Activated CD4-positive, alpha-beta T cell treated with anti-CD3 and anti-CD28 coated beads, Interleukin-2, amount 10 ng/mL, durations not matched to agents 24 days and 14 days (primary cell): ENCODE measurements around the gene KIF13A. TPM values are rescaled to one million over a fixed set of nuclear protein-coding genes. Genes with fewer than 3 reads are reported as not detected.
"Not testable (repeated sequence)": the region's sequence is repeated elsewhere in the genome, so short reads cannot be mapped to it uniquely, and the experiment has no call there.

Experiments used
- DNase-seq: peaks from one replicate; pipeline ENCODE4 v3.0.0; 2022
- H3K27ac Mint-ChIP-seq: one replicate; pipeline ENCODE4 v1.8.0; 2022; ENCODE audit warnings: mild to moderate bottlenecking, mixed read lengths
- H3K27me3 Mint-ChIP-seq: one replicate; pipeline ENCODE4 v1.8.0; 2022; ENCODE audit warnings: mixed read lengths
- H3K36me3 Mint-ChIP-seq: one replicate; pipeline ENCODE4 v1.8.0; 2022; ENCODE audit warnings: low read depth, mild to moderate bottlenecking, mixed read lengths
- H3K4me1 Mint-ChIP-seq: one replicate; pipeline ENCODE4 v1.8.0; 2021; ENCODE audit warnings: mixed read lengths
- H3K4me3 Mint-ChIP-seq: one replicate; pipeline ENCODE4 v1.8.0; 2022; ENCODE audit warnings: mild to moderate bottlenecking, moderate library complexity, mixed read lengths
- H3K9me3 Mint-ChIP-seq: one replicate; pipeline ENCODE4 v1.8.0; 2021; ENCODE audit warnings: mixed read lengths
- intact Hi-C: fragments of 100-400 bp; cut with micrococcal nuclease; formaldehyde crosslinking; loops from one replicate; pipeline ENCODE4 v1.15.1; 2023
- total RNA-seq: library from RNA; stranded (reverse); gene quantifications from 2 replicates; pipeline ENCODE4 v1.2.3, GENCODE V29; 2022

KIF13A gene
- total RNA-seq, 1 donor from 2014 or later = not detected

DNA sequence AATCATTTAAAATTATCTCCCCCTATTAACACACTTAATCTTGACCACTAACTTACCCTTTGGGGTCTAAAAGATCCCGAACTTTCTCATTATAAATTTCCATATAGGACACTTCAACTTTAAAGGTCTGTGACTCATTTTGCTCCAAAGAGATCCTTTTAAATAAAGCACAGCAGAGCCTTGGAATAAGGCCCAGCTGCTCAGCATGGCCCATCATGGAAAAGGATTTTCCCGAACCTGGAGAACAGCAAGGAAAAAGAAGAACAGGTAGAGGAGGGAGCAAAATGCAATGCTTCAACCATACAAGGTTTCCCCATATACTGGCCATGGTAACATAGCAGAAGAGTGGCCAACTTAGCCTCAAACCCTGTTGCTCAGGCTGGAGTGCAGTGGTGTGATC lies 132.1 kb downstream of the KIF13A start:
- H3K27me3 Mint-ChIP-seq = peaks cover 10% of the 10 kb centered on the region
- intact Hi-C loops = no loop called here
- H3K9me3 Mint-ChIP-seq = no peaks in the 10 kb centered on the region

DNA sequence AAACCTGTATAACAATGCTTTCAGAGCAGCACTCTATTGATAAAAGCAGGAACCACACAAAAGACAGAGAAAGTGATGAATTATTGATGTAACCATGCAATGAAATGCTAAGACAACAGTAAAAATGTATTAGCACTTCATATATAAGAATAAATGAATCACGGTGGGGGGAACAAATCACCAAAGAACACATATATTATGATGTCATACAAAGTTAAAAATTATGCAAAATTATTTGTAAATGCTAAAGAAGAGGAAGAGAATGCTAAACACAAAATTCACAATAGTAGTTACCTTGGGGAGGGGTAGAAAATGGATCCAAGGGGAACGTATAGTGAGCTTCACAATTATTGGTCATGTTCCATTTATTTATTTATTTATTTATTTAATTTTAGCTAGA lies 133.9 kb downstream of the KIF13A start:
- DNase-seq = no peak
- intact Hi-C loops = no loop called here
- H3K4me3 Mint-ChIP-seq = no peak overlapping the region
- H3K4me1 Mint-ChIP-seq = no peaks in the 10 kb centered on the region
- peaks cover 15% of the 10 kb centered on the region for H3K27me3 Mint-ChIP-seq
- no peaks in the 10 kb centered on the region for H3K36me3 Mint-ChIP-seq
- H3K9me3 Mint-ChIP-seq = no peaks in the 10 kb centered on the region
- H3K27ac Mint-ChIP-seq = no peak overlapping the region

More for the DNA sequence above, 132.1 kb downstream of the KIF13A start:
- Mint-ChIP-seq H3K4me3 (no peak overlapping the region), H3K27ac (no peak overlapping the region), H3K4me1 (no peaks in the 10 kb centered on the region), H3K36me3 (no peaks in the 10 kb centered on the region)
- DNase-seq = no peak

DNA sequence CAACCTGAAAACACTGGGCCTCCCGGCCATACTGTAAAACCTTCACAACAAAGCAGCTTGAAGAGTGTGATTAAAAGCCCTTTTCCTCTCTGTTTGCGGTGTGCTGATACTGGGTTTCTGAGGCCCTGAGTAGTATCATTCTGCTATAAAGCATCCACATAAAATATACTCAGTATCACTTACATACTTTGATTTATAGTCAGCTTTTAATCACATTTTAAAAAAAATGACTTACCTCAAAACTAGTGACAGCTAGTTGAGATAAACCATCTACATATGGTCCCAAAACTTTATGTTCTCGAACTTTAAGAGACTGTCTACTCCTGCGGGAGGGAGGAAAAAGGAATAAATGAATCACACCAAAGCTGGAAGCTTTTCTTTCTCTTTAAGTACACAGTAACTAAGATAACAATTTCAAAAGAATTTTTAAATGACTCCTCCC lies 135.7 kb downstream of the KIF13A start:
- no peak for DNase-seq
- Mint-ChIP-seq H3K36me3 (no peaks in the 10 kb centered on the region), H3K27me3 (peaks cover 14% of the 10 kb centered on the region), H3K9me3 (no peaks in the 10 kb centered on the region), H3K27ac (no peak overlapping the region), H3K4me3 (no peak overlapping the region), H3K4me1 (no peaks in the 10 kb centered on the region)
- intact Hi-C loops = no loop called here

DNA sequence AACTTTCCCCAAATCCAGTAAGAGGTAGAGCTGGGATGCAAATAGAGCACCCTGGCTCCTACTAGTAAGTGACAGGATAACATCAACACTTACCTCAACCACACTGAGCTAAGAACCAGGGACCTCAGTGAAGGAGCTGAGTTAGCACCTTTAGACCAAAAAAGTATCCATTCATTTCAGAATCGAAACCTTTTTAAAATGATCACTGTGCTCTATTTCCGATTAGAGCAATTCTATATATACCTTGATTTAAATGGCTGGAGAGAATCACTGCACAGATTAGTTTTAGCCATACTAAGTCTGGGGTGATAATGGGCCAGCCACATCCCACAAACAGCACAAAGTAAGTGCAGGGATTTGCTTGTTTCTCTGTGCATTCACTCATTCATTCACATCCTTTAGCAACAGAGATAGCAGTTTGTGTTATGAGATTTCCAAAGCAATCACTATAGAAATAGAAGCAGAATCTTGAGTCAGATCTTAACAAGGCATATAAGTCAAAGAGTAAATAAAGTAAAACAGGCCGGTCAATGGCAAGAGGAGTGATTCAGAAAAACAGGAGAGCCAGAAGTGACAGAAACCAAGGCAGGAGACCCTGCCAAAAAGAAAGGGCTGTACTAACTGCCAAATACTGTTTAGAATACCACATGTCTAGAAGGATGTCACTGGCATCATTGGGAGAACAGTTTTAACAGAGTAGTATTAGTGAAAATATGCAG lies 136.3 kb downstream of the KIF13A start:
- H3K27me3 Mint-ChIP-seq = peaks cover 14% of the 10 kb centered on the region

DNA sequence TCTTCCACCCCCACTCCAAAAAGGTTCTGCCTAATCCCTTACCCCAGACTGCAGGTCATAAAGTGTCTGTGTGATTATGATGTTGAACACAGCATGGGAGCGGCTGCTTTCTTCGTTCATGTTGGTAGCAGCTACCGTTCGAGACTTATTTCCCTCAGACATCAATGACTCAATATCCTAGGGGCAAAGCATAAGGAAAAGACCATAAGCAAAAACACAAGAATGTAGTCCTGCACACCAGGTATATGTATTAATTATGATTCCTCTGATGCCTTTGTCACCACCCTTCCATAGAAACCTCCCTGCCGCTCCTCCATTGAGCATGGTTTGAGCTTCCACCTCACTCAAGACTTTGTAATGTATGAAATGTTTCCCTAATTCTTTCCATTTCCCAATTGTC lies 137.2 kb downstream of the KIF13A start:
- Mint-ChIP-seq H3K27me3 (peaks cover 13% of the 10 kb centered on the region), H3K36me3 (no peaks in the 10 kb centered on the region), H3K27ac (no peak overlapping the region), H3K4me1 (no peaks in the 10 kb centered on the region), H3K4me3 (no peak overlapping the region), H3K9me3 (no peaks in the 10 kb centered on the region)
- intact Hi-C loops = no loop called here
- no peak for DNase-seq

More for the DNA sequence above, 136.3 kb downstream of the KIF13A start:
- intact Hi-C loops = no loop called here
- Mint-ChIP-seq H3K36me3 (no peaks in the 10 kb centered on the region), H3K27ac (no peak overlapping the region), H3K4me1 (no peaks in the 10 kb centered on the region), H3K9me3 (no peaks in the 10 kb centered on the region), H3K4me3 (no peak overlapping the region)
- no peak for DNase-seq

DNA sequence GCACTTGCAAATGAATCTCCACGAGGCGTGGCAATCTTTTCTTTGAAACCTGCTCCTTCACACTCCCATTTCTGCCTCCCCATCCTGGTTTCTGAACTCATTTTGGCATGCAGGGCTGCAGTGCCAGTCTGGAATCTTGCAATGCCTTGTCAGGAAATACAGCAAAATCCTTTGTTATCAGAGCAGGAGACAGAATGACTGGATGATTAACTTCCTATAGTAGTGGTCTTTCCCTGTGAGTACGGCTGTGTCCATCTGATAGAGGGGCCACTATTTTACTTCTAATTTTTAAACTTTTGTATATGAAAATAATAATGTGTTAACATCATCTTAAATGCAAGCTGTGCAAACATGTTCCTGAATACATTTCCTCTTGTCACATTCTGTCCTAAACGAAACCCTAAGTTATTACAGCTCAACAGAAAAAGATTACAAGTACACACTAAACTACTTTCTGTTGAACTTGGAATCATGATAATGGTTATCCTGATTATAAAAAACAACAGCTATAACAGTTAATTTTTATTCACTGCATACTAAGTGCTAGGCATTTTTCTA lies 140.2 kb downstream of the KIF13A start:
- no peak for DNase-seq
- Mint-ChIP-seq H3K9me3 (no peaks in the 10 kb centered on the region), H3K36me3 (no peaks in the 10 kb centered on the region), H3K27ac (no peak overlapping the region), H3K4me3 (no peak overlapping the region), H3K4me1 (no peaks in the 10 kb centered on the region), H3K27me3 (peaks cover 14% of the 10 kb centered on the region)
- intact Hi-C loops = no loop called here

DNA sequence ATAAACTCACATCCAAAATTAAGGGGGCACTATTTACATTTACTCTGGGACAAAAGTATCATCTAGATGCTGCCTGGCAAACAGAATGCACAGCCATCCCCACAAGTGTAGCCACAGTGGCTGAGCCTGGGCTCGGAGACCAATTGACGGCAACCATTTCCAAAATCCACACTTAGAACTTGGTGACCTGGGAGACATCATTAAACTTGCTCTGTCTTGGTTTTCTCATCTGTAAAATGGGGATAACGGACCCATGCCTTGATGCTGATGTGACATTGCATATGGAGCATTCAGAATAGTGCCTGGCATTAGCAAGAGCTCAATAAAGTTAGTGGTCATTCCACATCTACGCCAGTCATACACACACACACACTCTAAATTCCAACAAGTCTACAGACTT lies 140.7 kb downstream of the KIF13A start:
- Mint-ChIP-seq H3K36me3 (no peaks in the 10 kb centered on the region), H3K9me3 (no peaks in the 10 kb centered on the region), H3K27me3 (peaks cover 14% of the 10 kb centered on the region), H3K4me1 (no peaks in the 10 kb centered on the region), H3K27ac (no peak overlapping the region), H3K4me3 (no peak overlapping the region)
- intact Hi-C loops = no loop called here
- no peak for DNase-seq

DNA sequence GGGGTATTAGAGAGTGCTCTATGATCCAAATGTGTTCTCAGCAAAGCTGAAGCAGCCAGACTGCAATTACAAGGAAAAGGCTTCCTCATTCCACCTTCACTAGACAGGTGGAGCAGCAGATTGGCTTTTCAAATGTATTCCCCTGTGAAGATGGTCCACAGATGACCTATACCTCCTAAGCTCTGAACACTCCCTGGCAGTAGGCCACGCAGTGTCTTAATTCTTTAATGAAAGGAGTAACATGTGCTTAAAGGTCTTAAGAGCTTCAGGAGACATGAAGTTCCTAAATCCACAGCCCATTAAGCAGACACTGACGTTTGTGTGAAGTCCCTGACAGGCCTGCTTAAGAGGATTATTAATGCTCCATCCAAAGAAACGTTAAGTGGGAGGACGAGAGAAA lies 141.8 kb downstream of the KIF13A start:
- Mint-ChIP-seq H3K27ac (no peak overlapping the region), H3K27me3 (peaks cover 17% of the 10 kb centered on the region), H3K4me3 (no peak overlapping the region), H3K9me3 (no peaks in the 10 kb centered on the region), H3K36me3 (no peaks in the 10 kb centered on the region), H3K4me1 (no peaks in the 10 kb centered on the region)
- intact Hi-C loops = no loop called here
- no peak for DNase-seq

DNA sequence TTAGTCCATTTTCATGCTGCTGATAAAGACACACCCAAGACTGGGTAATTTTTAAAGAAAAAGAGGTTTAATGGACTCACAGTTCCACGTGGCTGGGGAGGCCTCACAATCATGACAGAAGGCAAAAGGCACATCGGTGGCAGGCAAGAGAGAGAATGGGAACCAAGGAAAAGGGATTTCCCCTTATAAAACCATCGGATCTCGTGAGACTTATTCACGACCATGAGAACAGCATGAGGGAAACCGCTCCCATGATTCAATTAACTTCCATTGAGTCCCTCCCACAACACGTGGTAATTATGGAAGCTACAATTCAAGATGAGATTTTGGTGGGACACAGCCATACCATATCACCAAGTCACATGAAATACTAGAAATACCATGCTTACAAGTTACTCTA lies 142.5 kb downstream of the KIF13A start:
- H3K36me3 Mint-ChIP-seq, H3K9me3 Mint-ChIP-seq, intact Hi-C loops, H3K4me3 Mint-ChIP-seq, H3K27ac Mint-ChIP-seq, DNase-seq, H3K4me1 Mint-ChIP-seq: not testable (repeated sequence)
- H3K27me3 Mint-ChIP-seq = peaks cover 12% of the 10 kb centered on the region

DNA sequence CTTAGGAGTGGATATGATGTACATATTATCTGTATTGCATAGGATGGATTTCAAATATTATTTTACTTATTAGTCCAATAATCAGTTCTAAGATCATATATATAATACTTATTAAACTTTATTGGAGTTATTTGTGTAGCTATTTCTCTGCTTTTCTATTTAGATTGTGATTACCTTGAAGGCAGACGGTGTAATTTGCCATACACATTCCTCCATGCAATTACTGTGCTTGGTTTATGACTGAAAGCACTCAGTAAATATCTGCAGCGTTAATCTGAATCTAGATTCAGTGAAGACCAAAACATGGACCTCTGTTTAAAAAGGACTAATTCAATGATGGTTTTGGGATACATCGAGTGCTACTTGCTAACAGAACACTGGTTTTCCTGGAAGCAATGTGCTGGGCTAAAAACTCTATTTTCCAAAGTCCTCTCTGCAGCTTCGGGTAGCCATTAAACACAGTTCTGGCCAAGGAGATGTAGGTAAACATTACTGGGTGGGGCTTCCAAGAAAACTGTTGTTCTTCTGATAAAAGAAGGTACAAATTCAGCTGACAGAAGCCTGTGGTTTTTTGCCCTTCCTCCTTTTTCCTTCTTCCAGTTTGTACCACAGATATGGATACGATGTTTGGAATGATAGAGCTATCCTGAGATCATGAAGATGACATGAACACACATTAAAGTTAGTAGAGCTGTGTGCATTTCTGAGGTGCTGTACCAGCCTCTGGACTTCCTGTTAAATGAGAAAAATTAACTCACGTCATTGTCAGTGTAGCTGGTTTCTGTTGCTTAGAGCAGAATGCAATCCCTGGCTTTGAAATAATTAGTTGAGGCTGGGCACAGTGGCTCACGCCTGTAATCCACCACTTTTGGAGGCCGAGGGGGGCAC lies 144.3 kb downstream of the KIF13A start:
- H3K9me3 Mint-ChIP-seq = no peaks in the 10 kb centered on the region
- H3K4me1 Mint-ChIP-seq = no peaks in the 10 kb centered on the region
- no peak overlapping the region for H3K27ac Mint-ChIP-seq

DNA sequence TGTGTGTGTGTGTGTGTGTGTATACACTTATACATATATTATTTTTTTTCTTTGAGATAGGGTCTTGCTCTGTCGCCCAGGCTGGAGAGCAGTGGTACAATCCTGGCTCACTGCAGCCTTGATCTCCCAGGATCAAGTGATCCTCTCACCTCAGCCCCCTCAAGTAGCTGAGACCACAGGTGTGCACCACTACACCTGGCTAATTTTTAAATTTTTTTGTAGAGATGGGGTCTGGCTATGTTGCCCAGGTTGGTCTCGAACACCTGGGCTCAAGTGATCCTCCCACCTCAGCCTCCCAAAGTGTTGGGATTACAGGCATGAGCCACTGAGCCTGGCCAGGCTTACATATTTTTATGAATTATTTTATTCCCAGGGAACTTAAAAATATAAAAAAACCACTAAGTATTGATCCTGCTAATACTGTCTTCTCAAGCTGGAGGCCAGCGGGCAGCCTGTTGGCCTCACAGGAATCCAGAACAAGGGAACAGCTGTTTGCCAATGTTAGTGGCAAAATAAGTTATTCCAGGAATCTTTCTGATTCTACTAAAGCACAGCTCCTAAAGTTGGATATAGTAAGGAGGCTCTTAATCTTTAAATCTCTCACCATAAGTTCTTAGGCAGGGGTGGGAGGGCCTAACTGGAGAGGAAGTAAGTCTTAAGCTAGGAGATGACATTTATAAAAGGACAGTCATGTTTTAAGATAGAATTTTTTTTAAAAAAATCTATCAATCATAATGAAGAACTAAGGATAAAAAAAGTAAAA lies 145.2 kb downstream of the KIF13A start:
- H3K36me3 Mint-ChIP-seq = no peaks in the 10 kb centered on the region
- H3K9me3 Mint-ChIP-seq = no peaks in the 10 kb centered on the region
- no peak overlapping the region for H3K27ac Mint-ChIP-seq
- H3K4me3 Mint-ChIP-seq = no peak overlapping the region
- no peaks in the 10 kb centered on the region for H3K4me1 Mint-ChIP-seq
- intact Hi-C loops = no loop called here
- H3K27me3 Mint-ChIP-seq = peaks cover 11% of the 10 kb centered on the region
- no peak for DNase-seq

More for the DNA sequence above, 144.3 kb downstream of the KIF13A start:
- Mint-ChIP-seq H3K4me3 (no peak overlapping the region), H3K27me3 (peaks cover 12% of the 10 kb centered on the region), H3K36me3 (no peaks in the 10 kb centered on the region)
- intact Hi-C loops = no loop called here
- DNase-seq = no peak

DNA sequence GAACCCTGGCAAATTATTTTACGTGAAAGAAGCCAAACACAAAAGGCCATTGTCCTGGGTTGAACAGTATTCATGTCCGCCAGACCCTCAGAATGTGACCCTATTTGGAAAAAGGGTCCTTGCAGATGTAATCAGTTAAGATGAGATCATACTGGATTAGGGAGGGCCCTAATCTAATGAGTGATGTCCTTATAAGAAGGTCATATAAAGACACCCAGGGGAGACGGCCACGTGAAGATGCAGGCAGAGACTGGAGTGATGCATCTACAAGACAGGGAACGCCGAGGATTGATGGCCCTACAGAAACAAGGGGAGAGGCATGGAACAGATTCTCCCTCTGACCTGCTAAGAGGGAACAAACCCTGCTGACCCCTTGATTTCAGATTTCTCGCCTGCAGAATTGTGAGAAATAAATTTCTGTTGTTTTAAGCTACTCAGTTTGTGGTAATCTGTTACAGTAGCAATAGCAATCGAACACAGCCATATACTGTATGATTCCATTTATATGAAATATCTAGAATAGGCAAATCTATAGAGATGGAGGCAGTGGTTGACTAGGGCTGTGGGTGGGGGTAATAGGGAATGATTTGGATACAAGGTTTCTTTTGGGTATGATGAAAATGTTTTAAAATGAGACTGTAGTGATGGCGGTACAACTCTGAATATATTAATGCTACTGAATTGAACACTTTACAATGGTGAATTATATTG lies 147.8 kb downstream of the KIF13A start:
- intact Hi-C loops = no loop called here
- peaks cover 15% of the 10 kb centered on the region for H3K27me3 Mint-ChIP-seq
- H3K36me3 Mint-ChIP-seq = no peaks in the 10 kb centered on the region
- H3K4me3 Mint-ChIP-seq = no peak overlapping the region
- no peaks in the 10 kb centered on the region for H3K9me3 Mint-ChIP-seq
- no peak for DNase-seq
- H3K27ac Mint-ChIP-seq = no peak overlapping the region
- H3K4me1 Mint-ChIP-seq = no peaks in the 10 kb centered on the region

DNA sequence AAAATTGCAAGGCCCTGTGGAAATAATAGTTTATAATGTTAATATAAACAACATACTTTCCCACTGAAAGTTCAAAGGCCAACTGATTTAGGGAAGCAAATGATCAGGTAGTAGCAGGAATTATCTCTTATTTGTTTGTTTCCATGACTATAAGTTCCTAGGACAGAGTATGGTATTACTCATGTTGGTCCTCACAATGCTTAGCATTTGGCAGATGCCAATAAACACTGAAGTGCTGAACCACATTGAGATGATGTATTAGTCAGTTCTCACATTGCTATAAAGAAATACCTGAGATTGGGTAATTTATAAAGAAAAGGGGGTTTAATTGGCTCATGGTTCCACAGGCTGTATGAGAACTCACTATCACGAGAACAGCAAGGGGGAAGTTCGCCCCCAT lies 151.1 kb downstream of the KIF13A start:
- DNase-seq = no peak
- no peaks in the 10 kb centered on the region for H3K9me3 Mint-ChIP-seq
- intact Hi-C loops = no loop called here
- no peak overlapping the region for H3K27ac Mint-ChIP-seq
- H3K4me1 Mint-ChIP-seq = no peaks in the 10 kb centered on the region
- H3K27me3 Mint-ChIP-seq = peaks cover 11% of the 10 kb centered on the region
- H3K4me3 Mint-ChIP-seq = no peak overlapping the region
- H3K36me3 Mint-ChIP-seq = no peaks in the 10 kb centered on the region
